HPDE6-E6E7 (cell line): ENCODE data around the gene RSPH9.
A peak's percentile ranks its signal among the peaks of the same experiment; 100 is the strongest.

Experiments
- DNase-seq: peaks from one replicate; pipeline ENCODE4 v3.0.0; 2011; ENCODE audit warnings: missing footprints; ENCODE audit errors: extremely low spot score

RSPH9 gene

GRCh38 chr6:43668151-43669028 is 23.6 kb downstream of the RSPH9 start:
- peak; percentile 65 for DNase-seq

GRCh38 chr6:43669050-43669921 is 24.4 kb downstream of the RSPH9 start:
- no peak for DNase-seq

- DNase-seq = no peak
Observed at GRCh38 chr6:43669922-43670622, 25.2 kb downstream of the RSPH9 start.

- no peak for DNase-seq
Observed at GRCh38 chr6:43670623-43670986, 25.8 kb downstream of the RSPH9 start.

- DNase-seq = no peak
Observed at GRCh38 chr6:43671011-43671800, 26.4 kb downstream of the RSPH9 start.

GRCh38 chr6:43671801-43672690 is 27.2 kb downstream of the RSPH9 start:
- no peak for DNase-seq

GRCh38 chr6:43673444-43674084 is 28.7 kb downstream of the RSPH9 start:
- DNase-seq = no peak

GRCh38 chr6:43674291-43674690 is 29.5 kb downstream of the RSPH9 start:
- no peak for DNase-seq

- DNase-seq = no peak
Observed at GRCh38 chr6:43674921-43675320, 30.1 kb downstream of the RSPH9 start.

GRCh38 chr6:43676962-43677606 is 32.2 kb downstream of the RSPH9 start:
- no peak for DNase-seq

GRCh38 chr6:43677759-43678158 is 32.9 kb downstream of the RSPH9 start:
- DNase-seq = no peak

- DNase-seq = no peak
Observed at GRCh38 chr6:43678341-43678740, 33.5 kb downstream of the RSPH9 start.

GRCh38 chr6:43679057-43679456 is 34.2 kb downstream of the RSPH9 start:
- DNase-seq = no peak

GRCh38 chr6:43680308-43681200 is 35.7 kb downstream of the RSPH9 start:
- DNase-seq = no peak

- no peak for DNase-seq
Observed at GRCh38 chr6:43681303-43681702, 36.5 kb downstream of the RSPH9 start.

GRCh38 chr6:43682724-43683429 is 38.0 kb downstream of the RSPH9 start:
- no peak for DNase-seq

- no peak for DNase-seq
Observed at GRCh38 chr6:43683708-43684455, 39.0 kb downstream of the RSPH9 start.
